ENCODE results near the gene NAA20.

GRCh38 chr20:20073801-20074371 lies 56.7 kb downstream of the NAA20 start:
- TF ChIP-seq CTCF (IDR thresholded peaks at IDR 0.05) = no peak
- no peak for TF ChIP-seq POLR2AphosphoS5 (IDR thresholded peaks at IDR 0.05)
- TF ChIP-seq EP300 (IDR thresholded peaks at IDR 0.05) = no peak
